Neural progenitor cell (in vitro differentiated cells): ENCODE results near the gene SCUBE2. TPM values are rescaled to one million over a fixed set of nuclear protein-coding genes. Genes with fewer than 3 reads are reported as not detected.

Experiments
- DNase-seq: peaks from one replicate; pipeline ENCODE4 v3.0.0-alpha.2; 2016; ENCODE audit warnings: low spot score
- H2AFZ ChIP-seq: fragments of 200-600 bp; sonication (generic); replicated peaks from 2 replicates; pipeline ENCODE4 v1.6.1; 2016; ENCODE audit warnings: antibody characterized with exemption
- H3F3A ChIP-seq: fragments of 200-600 bp; sonication (generic); 2 replicates; pipeline ENCODE4 v1.6.1; 2016; ENCODE audit warnings: antibody characterized with exemption, low read depth
- H3K27ac ChIP-seq: fragments of 200-600 bp; sonication (generic); 2 replicates; pipeline ENCODE4 v1.5.1; 2016; ENCODE audit warnings: mild to moderate bottlenecking
- H3K27me3 ChIP-seq: fragments of 200-600 bp; sonication (generic); 2 replicates; pipeline ENCODE4 v1.6.1; 2016; ENCODE audit warnings: mild to moderate bottlenecking, moderate library complexity
- H3K36me3 ChIP-seq: fragments of 200-600 bp; sonication (generic); 2 replicates; pipeline ENCODE4 v1.5.1; 2016
- H3K4me1 ChIP-seq: fragments of 200-600 bp; sonication (generic); 2 replicates; pipeline ENCODE4 v1.6.1; 2016; ENCODE audit warnings: mixed run types
- H3K4me2 ChIP-seq: fragments of 200-600 bp; sonication (generic); 2 replicates; pipeline ENCODE4 v1.6.1; 2016
- H3K4me3 ChIP-seq: fragments of 200-600 bp; sonication (generic); 2 replicates; pipeline ENCODE4 v1.5.1; 2016
- H3K79me2 ChIP-seq: fragments of 200-600 bp; sonication (generic); 2 replicates; pipeline ENCODE4 v1.6.1; 2016; ENCODE audit warnings: low read depth
- H3K9ac ChIP-seq: fragments of 200-600 bp; sonication (generic); 2 replicates; pipeline ENCODE4 v1.6.1; 2016
- H3K9me3 ChIP-seq: fragments of 200-600 bp; sonication (generic); 2 replicates; pipeline ENCODE4 v1.5.1; 2016; ENCODE audit warnings: low read depth
- H4K20me1 ChIP-seq: fragments of 200-600 bp; sonication (generic); 2 replicates; pipeline ENCODE4 v1.6.1; 2016; ENCODE audit warnings: low read depth
- H3K27ac Mint-ChIP-seq: 3 replicates; pipeline ENCODE4 v1.8.0; 2021; ENCODE audit warnings: mixed read lengths
- H3K27me3 Mint-ChIP-seq: 2 replicates; pipeline ENCODE4 v1.8.0; 2022; ENCODE audit warnings: low read depth, mild to moderate bottlenecking, inconsistent platforms, moderate library complexity, mixed read lengths; ENCODE audit not compliant: insufficient read depth
- H3K36me3 Mint-ChIP-seq: 3 replicates; pipeline ENCODE4 v1.8.0; 2021; ENCODE audit warnings: mixed read lengths
- H3K4me1 Mint-ChIP-seq: 3 replicates; pipeline ENCODE4 v1.8.0; 2021; ENCODE audit warnings: mixed read lengths
- H3K4me3 Mint-ChIP-seq: 3 replicates; pipeline ENCODE4 v1.8.0; 2021; ENCODE audit warnings: mild to moderate bottlenecking, moderate library complexity, mixed read lengths
- H3K9me3 Mint-ChIP-seq: 3 replicates; pipeline ENCODE4 v1.8.0; 2020; ENCODE audit warnings: mixed read lengths
- EZH2 ChIP-seq: fragments of 200-600 bp; sonication (generic); IDR thresholded peaks from 2 replicates; pipeline ENCODE4 v1.6.1; 2017; ENCODE audit warnings: antibody characterized with exemption, mild to moderate bottlenecking, moderate library complexity
- EZH2phosphoT487 ChIP-seq: fragments of 200-600 bp; sonication (generic); IDR thresholded peaks from 2 replicates; pipeline ENCODE4 v1.6.1; 2017; ENCODE audit warnings: antibody characterized with exemption
- total RNA-seq: library from RNA; depleted of rRNA; stranded (reverse); fragments of >200 nt; gene quantifications from 2 replicates; pipeline ENCODE4 v1.2.3, GENCODE V29; 2015; ENCODE audit warnings: low replicate concordance
- TF ChIP-seq, protein P1 (sequence below): fragments of 200-600 bp; sonication (generic); IDR thresholded peaks from 2 replicates; pipeline ENCODE4 v1.5.1; 2017; ENCODE audit warnings: antibody characterized with exemption, mild to moderate bottlenecking

The SCUBE2 gene
- total RNA-seq, 1 donor from 2014 or later, result 42.1 TPM

DNA sequence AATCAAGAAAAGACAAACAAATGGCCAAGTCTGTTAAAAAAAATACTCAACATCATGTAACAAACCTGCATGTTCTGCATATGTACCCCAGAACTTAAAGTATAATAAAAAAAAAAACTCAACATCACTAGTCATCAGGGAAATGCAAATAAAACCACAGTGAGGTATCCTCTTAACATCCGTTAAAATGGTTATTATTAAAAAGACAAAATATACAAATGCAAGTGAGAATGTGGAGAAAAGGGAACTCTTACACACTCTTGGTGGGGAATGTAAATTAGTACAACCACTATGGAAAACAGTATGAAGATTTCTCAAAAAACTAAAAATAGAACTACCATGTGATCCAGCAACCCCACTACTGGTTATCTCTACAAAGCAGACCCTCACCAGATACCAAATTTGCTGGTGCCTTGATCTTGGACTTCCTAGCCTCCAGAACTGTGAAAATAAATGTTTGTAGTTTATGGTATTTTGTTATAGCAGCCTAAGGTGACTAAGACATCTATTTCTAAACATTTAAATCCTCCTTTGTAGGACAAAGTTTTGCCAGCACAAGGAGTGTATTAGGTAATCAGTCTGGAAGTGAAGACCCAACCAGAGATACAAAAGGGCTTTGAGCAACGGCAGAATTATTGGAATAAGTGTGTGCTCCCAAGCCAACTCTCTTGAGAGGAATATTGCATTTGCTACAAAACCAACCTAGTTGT, 32.4 kb upstream of the SCUBE2 start:
- peaks cover 3% of the 10 kb centered on the region for H3K36me3 ChIP-seq
- H3K27me3 Mint-ChIP-seq, result no peaks in the 10 kb centered on the region
- no peaks in the 10 kb centered on the region for H3F3A ChIP-seq
- H3K4me3 ChIP-seq, result no peak overlapping the region
- no peak overlapping the region for H2AFZ ChIP-seq
- peaks cover 4% of the 10 kb centered on the region for H3K4me1 Mint-ChIP-seq
- H3K27ac Mint-ChIP-seq, result no peak overlapping the region
- H3K4me3 Mint-ChIP-seq, result no peak overlapping the region
- peaks cover 17% of the 10 kb centered on the region for H3K36me3 Mint-ChIP-seq
- no peaks in the 10 kb centered on the region for H4K20me1 ChIP-seq
- H3K4me1 ChIP-seq, result peaks cover 8% of the 10 kb centered on the region
- H3K4me2 ChIP-seq, result no peak overlapping the region
- no peaks in the 10 kb centered on the region for H3K9me3 Mint-ChIP-seq
- no peak for TF ChIP-seq EZH2
- no peak for TF ChIP-seq EZH2phosphoT487
- TF ChIP-seq, protein P1, sequence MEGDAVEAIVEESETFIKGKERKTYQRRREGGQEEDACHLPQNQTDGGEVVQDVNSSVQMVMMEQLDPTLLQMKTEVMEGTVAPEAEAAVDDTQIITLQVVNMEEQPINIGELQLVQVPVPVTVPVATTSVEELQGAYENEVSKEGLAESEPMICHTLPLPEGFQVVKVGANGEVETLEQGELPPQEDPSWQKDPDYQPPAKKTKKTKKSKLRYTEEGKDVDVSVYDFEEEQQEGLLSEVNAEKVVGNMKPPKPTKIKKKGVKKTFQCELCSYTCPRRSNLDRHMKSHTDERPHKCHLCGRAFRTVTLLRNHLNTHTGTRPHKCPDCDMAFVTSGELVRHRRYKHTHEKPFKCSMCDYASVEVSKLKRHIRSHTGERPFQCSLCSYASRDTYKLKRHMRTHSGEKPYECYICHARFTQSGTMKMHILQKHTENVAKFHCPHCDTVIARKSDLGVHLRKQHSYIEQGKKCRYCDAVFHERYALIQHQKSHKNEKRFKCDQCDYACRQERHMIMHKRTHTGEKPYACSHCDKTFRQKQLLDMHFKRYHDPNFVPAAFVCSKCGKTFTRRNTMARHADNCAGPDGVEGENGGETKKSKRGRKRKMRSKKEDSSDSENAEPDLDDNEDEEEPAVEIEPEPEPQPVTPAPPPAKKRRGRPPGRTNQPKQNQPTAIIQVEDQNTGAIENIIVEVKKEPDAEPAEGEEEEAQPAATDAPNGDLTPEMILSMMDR, result no peak
- H3K27ac ChIP-seq, result no peak overlapping the region
- no peaks in the 10 kb centered on the region for H3K79me2 ChIP-seq
- H3K9ac ChIP-seq, result no peak overlapping the region
- no peaks in the 10 kb centered on the region for H3K9me3 ChIP-seq
- DNase-seq, result no peak
- no peaks in the 10 kb centered on the region for H3K27me3 ChIP-seq

DNA sequence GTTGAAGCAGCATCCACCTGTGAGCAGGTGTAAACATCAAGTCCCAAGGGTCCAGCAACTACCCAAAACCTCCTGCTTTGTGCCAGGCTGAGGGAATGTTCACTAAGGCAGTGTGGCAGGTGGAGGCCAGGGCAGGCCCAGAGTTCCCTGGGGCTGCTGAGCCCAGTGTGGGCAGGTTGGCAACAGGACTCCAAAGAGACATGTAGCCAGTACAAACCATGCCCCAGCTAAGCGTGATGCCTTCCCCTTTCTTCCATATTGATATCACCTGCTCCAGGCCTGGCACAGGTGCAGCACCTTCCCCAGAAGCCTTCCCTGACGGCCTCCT, 30.0 kb upstream of the SCUBE2 start:
- Histone ChIP-seq H3K9me3 (no peaks in the 10 kb centered on the region), H3K4me2 (no peak overlapping the region), H3K27ac (no peak overlapping the region), H2AFZ (peak overlapping the region; percentile 100), H3K4me1 (peaks cover 8% of the 10 kb centered on the region), H3K36me3 (no peaks in the 10 kb centered on the region), H3K4me3 (no peak overlapping the region), H3F3A (no peaks in the 10 kb centered on the region), H3K27me3 (no peaks in the 10 kb centered on the region), H3K9ac (no peak overlapping the region), H4K20me1 (no peaks in the 10 kb centered on the region), H3K79me2 (no peaks in the 10 kb centered on the region)
- H3K4me1 Mint-ChIP-seq, result peaks cover 4% of the 10 kb centered on the region
- no peaks in the 10 kb centered on the region for H3K9me3 Mint-ChIP-seq
- H3K27me3 Mint-ChIP-seq, result peaks cover 3% of the 10 kb centered on the region
- no peak for TF ChIP-seq EZH2phosphoT487
- TF ChIP-seq, protein P1, result no peak
- TF ChIP-seq EZH2, result no peak
- H3K27ac Mint-ChIP-seq, result peak overlapping the region; percentile 30
- H3K4me3 Mint-ChIP-seq, result no peak overlapping the region
- H3K36me3 Mint-ChIP-seq, result peaks cover 14% of the 10 kb centered on the region
- no peak for DNase-seq

DNA sequence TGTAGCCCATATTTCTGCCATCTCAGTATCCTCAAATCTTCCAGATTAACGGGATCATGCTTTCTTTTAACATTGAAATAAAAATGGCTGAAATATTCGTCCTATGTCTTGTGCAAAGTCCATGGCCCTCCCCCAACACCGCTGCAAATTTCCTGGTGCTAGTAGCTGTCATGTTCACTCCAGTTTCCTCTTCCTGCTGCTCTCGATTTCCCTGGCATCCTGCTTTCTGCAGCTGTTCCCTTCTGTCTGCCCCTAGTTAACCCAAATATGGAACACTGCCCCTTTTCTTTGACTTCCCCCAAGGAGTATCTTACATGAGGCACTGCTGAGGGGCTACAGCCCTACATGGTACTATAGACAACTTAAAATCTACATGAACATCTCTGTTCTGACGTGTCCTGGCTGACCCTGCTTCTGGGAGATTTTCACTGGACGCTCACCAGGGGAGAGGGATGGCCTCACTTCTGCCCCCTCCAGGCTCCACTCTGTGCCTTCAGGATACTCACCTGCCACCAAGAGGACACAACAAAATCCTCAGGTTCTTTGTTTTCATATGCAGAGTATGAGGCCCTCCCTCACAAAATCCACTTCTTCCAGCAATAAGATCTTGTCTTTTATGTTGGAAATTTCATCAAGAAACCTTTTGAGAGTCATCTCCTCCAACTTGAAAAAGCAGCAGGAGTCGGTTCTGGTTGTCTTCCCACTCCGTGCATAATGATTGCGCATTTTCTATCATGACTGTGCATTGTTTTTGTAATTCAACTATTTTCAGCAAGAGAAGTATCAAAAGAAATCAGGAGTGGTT, 29.5 kb upstream of the SCUBE2 start:
- Mint-ChIP-seq H3K4me3 (no peak overlapping the region), H3K4me1 (peaks cover 4% of the 10 kb centered on the region), H3K36me3 (peaks cover 14% of the 10 kb centered on the region), H3K27ac (no peak overlapping the region), H3K9me3 (no peaks in the 10 kb centered on the region), H3K27me3 (peaks cover 3% of the 10 kb centered on the region)
- peak overlapping the region; percentile 55 for H3K4me2 ChIP-seq
- H3K36me3 ChIP-seq, result no peaks in the 10 kb centered on the region
- no peaks in the 10 kb centered on the region for H3K9me3 ChIP-seq
- no peaks in the 10 kb centered on the region for H3K27me3 ChIP-seq
- no peak overlapping the region for H3K4me3 ChIP-seq
- H3K4me1 ChIP-seq, result peaks cover 8% of the 10 kb centered on the region
- no peaks in the 10 kb centered on the region for H3F3A ChIP-seq
- H3K9ac ChIP-seq, result no peak overlapping the region
- no peaks in the 10 kb centered on the region for H3K79me2 ChIP-seq
- no peaks in the 10 kb centered on the region for H4K20me1 ChIP-seq
- no peak overlapping the region for H3K27ac ChIP-seq
- H2AFZ ChIP-seq, result peak overlapping the region; percentile 100
- DNase-seq, result peak; percentile 77
- TF ChIP-seq, protein P1, result peak; percentile 77
- TF ChIP-seq EZH2phosphoT487, result no peak
